ENCODE measurements around the gene PCDH9.

PCDH9 gene

DNA sequence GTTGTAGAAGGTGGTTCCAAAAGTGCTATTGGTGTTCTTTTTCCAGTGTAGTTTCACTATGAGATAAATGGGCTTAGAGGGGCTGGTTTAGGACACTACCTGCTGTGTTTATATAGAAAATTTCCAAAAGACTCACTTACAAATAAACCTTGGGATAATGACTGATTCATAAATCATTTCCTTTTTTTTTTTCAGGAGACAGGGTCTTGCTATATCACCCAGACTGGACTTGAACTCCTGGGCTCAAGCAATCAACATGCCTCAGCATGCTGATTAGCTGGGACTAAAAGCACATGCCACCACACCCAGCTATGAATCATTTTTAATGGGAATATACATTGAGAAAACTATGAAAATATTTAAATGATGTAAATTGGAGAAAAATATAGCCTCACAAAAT, 376.6 kb downstream of the PCDH9 start:
- H3K4me3 ChIP-seq (replicated peaks; ENCODE audit: low read depth, low read length), result no peak overlapping the region
- no peaks in the 10 kb centered on the region for H3K27me3 ChIP-seq (replicated peaks; ENCODE audit: control insufficient read depth, insufficient read depth, low read length)
- DNase-seq (ENCODE audit: extremely low read depth, insufficient read length), result no peak
- no peak for TF ChIP-seq CTCF (IDR thresholded peaks at IDR 0.05; ENCODE audit: insufficient read depth, low read length, poor library complexity, severe bottlenecking)
- no peaks in the 10 kb centered on the region for H3K36me3 ChIP-seq (ENCODE audit: control insufficient read depth, insufficient read depth, low read length)

DNA sequence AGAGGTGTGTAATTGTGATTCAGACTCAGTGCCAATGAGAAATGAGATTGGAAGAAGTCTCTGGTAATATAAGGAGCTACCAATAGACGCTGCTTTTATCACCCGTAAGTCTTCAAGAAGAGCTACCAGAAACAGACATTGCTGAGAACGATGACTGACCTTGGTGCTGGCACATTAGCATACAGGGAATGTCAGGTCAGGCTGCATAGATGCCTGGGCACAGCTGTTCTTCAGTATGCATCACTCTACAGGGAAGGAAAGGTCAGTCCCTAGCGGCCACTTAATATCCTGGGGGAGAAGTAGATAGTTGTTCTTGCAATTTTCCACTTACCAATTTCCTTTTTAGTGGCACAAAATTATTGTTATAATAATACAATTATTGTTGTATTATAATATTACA, 380.4 kb downstream of the PCDH9 start:
- H3K4me3 ChIP-seq (replicated peaks; ENCODE audit: low read depth, low read length), result no peak overlapping the region
- no peaks in the 10 kb centered on the region for H3K36me3 ChIP-seq (ENCODE audit: control insufficient read depth, insufficient read depth, low read length)
- DNase-seq (ENCODE audit: extremely low read depth, insufficient read length), result no peak
- H3K27me3 ChIP-seq (replicated peaks; ENCODE audit: control insufficient read depth, insufficient read depth, low read length), result no peaks in the 10 kb centered on the region
- no peak for TF ChIP-seq CTCF (IDR thresholded peaks at IDR 0.05; ENCODE audit: insufficient read depth, low read length, poor library complexity, severe bottlenecking)

- no peak overlapping the region for H3K4me3 ChIP-seq (replicated peaks; ENCODE audit: low read depth, low read length)
- H3K36me3 ChIP-seq (ENCODE audit: control insufficient read depth, insufficient read depth, low read length), result no peaks in the 10 kb centered on the region
- no peak for TF ChIP-seq CTCF (IDR thresholded peaks at IDR 0.05; ENCODE audit: insufficient read depth, low read length, poor library complexity, severe bottlenecking)
- H3K27me3 ChIP-seq (replicated peaks; ENCODE audit: control insufficient read depth, insufficient read depth, low read length), result no peaks in the 10 kb centered on the region
- no peak for DNase-seq (ENCODE audit: extremely low read depth, insufficient read length)
Measured at GRCh38 chr13:66847541-66847940, 382.6 kb downstream of the PCDH9 start.

- TF ChIP-seq CTCF (IDR thresholded peaks at IDR 0.05; ENCODE audit: insufficient read depth, low read length, poor library complexity, severe bottlenecking), result no peak
- Histone ChIP-seq H3K36me3 (ENCODE audit: control insufficient read depth, insufficient read depth, low read length) (no peaks in the 10 kb centered on the region), H3K4me3 (replicated peaks; ENCODE audit: low read depth, low read length) (no peak overlapping the region), H3K27me3 (replicated peaks; ENCODE audit: control insufficient read depth, insufficient read depth, low read length) (no peaks in the 10 kb centered on the region)
- DNase-seq (ENCODE audit: extremely low read depth, insufficient read length), result no peak
Measured at GRCh38 chr13:66845393-66845792, 384.7 kb downstream of the PCDH9 start.

DNA sequence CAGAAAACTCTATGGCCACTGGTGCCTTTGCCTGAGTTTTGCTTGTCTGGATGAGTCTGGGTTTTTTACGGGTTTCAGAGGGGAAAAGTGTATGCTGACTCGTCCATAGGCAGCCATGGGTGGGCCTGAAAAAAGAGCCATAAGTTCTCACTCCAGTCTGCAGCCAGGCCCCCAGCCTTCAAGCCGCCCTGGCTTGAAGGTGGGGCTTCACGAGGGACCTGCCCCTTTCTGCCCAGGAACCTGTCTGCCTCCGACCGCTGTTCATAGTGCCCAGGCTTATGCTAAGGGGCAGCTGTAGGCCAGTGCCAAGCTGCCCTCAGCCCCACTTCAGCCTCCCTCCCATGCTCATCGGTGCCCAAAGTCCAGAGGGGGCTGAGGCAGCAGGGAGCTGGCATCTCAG, 385.2 kb downstream of the PCDH9 start:
- DNase-seq (ENCODE audit: extremely low read depth, insufficient read length), result no peak
- TF ChIP-seq CTCF (IDR thresholded peaks at IDR 0.05; ENCODE audit: insufficient read depth, low read length, poor library complexity, severe bottlenecking), result no peak
- Histone ChIP-seq H3K36me3 (ENCODE audit: control insufficient read depth, insufficient read depth, low read length) (no peaks in the 10 kb centered on the region), H3K4me3 (replicated peaks; ENCODE audit: low read depth, low read length) (no peak overlapping the region), H3K27me3 (replicated peaks; ENCODE audit: control insufficient read depth, insufficient read depth, low read length) (no peaks in the 10 kb centered on the region)

- no peaks in the 10 kb centered on the region for H3K27me3 ChIP-seq (replicated peaks; ENCODE audit: control insufficient read depth, insufficient read depth, low read length)
- no peak overlapping the region for H3K4me3 ChIP-seq (replicated peaks; ENCODE audit: low read depth, low read length)
- DNase-seq (ENCODE audit: extremely low read depth, insufficient read length), result no peak
- TF ChIP-seq CTCF (IDR thresholded peaks at IDR 0.05; ENCODE audit: insufficient read depth, low read length, poor library complexity, severe bottlenecking), result no peak
- H3K36me3 ChIP-seq (ENCODE audit: control insufficient read depth, insufficient read depth, low read length), result no peaks in the 10 kb centered on the region
Measured at GRCh38 chr13:66842766-66843165, 387.4 kb downstream of the PCDH9 start.
